Ecto neural progenitor cell (in vitro differentiated cells): Measurements from ENCODE around the gene P2RY14.
"Not testable (repeated sequence)": the region's sequence is repeated elsewhere in the genome, so short reads cannot be mapped to it uniquely, and the experiment has no call there.

ENCODE experiments used
- DNase-seq: peaks from one replicate; pipeline ENCODE4 v3.0.0-alpha.2; 2018; ENCODE audit warnings: low spot score

P2RY14 gene

DNA sequence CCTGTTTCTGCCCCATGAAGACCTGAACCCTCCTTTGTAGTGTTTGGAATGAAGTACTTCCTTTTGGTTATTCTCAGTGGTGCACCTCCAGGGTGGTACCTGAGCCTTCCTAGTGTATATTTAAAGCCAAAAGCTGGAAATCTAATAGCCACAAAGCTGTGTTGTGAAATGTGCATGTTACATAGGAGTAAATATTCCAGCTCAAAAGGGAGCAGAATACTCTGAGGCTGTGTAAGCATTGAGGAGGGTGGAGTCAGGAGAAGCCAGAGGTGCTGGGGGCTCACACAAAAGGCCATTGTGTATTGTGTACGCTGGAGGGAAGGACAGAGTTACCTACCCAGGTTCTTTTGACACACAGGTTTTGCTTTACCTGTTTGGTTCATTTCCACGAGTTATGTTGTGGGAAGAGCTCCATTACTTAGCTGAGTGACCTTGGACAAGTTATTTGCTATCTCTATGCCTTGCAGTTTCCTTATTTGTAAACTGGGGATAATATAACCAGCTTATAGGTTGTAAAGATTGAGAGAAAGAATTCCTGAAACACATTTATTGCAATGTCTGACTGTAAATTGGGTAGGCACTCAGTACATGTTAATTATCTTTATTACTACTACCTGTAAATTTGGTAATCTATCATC lies 100.0 kb downstream of the P2RY14 start:
- DNase-seq: no peak

GRCh38 chr3:151175952-151176351 lies 102.4 kb downstream of the P2RY14 start:
- no peak for DNase-seq

GRCh38 chr3:151174351-151174750 lies 104.0 kb downstream of the P2RY14 start:
- DNase-seq: no peak

- DNase-seq: no peak
These were observed 107.1 kb downstream of the P2RY14 start for GRCh38 chr3:151171145-151171757.

DNA sequence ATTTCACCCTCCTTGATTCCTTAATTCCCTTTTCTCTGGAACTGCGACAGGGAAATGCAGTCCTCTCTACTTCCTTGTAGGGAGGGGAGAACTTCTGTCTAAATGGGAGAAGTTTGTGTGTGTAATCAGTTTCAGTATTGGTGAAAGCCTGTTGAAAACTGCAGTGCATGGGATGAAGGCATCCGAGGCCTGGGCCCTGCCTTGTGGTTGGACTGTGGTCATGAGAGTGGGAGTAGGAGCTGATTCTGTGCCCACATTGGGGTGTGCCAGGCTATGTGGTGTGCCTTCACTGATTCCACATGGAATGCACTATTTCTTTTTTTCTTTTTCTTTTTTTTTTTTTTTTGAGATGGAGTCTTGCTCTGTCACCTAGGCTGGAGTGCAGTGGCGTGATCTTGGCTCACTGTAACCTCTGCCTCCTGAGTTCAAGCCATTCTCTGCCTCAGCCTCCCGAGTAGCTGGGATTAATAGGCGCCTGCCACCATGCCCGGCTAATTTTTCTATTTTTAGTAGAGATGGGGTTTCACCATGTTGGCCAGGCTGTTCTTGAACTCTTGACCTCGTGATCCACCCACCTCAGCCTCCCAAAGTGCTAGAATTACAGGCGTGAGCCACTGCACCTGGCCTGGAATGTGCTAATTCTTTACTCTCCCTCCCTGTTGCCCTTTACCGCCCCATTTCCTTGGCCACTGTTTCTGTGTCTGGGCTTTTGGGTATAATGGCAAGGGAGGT lies 108.2 kb downstream of the P2RY14 start:
- not testable (repeated sequence) for DNase-seq

DNA sequence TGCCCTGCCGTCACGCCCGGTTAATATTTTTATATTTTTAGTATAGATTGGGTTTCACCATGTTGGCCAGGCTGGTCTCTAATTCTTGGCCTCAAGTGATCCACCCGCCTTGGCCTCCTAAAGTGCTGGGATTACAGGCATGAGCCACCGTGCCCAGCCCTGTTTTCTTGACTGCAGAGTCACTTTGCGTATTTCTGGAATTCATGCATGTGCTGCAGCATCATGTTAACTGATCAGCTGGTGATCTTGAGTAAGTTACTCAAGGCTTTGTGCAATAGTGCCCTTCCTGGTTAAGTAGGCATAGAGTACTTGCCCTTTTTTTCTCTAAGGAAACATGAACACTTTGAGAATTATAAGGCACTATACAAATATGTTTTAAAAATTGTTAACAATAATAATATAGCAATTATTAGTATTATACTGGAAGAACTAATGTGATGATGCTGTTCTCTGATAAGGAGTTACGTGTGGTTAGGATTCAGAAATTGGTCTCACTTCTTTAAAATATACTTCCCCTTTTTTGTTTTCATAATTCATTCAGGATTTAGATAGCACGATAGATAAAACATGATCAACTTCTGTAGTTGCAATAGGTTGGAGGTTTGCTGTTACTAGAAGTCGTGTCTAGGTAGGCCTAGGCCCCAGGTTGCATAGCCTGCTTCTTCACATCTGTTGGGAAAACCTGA lies 108.9 kb downstream of the P2RY14 start:
- no peak for DNase-seq

DNA sequence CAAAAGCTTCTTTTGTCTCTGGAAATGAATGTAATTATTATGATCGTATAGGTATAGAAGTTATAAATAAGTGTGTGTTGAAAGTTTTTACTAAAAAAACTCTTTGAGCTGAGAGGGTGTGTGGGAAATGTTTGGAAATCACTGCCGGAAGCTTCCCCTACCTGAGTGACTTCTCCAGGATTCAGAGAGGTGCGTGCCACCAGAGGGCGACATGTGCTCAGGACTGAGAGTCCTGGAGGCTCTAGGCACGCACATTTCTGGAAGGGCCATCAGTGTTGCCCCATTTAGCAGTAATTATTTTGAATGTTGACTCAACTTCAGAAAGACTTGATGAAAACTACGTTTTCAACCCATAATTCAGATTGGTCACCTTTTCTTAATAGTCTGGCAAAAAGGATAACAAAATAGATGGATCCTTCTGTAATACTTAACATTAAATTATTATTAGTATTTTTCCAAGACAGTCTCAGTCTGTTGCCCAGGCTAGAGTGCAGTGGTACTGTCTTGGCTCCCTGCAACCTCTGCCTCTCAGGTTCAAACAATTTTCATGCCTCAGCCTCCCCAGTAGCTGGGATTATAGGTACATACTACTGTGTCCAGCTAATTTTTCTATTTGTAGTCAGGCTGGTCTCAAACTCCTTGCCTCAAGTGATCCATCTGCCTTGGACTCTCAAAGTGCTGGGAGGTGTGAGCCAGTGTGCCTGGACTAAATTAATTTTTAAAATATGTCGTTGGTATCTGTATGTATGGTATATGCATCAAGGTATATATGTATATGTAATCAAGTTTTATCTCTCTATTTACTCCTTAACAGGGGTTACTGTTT lies 109.9 kb downstream of the P2RY14 start:
- peak; percentile 67 for DNase-seq

- DNase-seq: no peak
These were observed 112.2 kb downstream of the P2RY14 start for GRCh38 chr3:151166161-151166560.

- DNase-seq: no peak
These were observed 113.1 kb downstream of the P2RY14 start for GRCh38 chr3:151165226-151165625.
